ENCODE measurements around the gene KLHDC9. TPM values are rescaled to one million over a fixed set of nuclear protein-coding genes. Genes with fewer than 3 reads are reported as not detected.

The KLHDC9 gene
- polyA plus RNA-seq, 1 experiment, result 1.1 TPM

DNA sequence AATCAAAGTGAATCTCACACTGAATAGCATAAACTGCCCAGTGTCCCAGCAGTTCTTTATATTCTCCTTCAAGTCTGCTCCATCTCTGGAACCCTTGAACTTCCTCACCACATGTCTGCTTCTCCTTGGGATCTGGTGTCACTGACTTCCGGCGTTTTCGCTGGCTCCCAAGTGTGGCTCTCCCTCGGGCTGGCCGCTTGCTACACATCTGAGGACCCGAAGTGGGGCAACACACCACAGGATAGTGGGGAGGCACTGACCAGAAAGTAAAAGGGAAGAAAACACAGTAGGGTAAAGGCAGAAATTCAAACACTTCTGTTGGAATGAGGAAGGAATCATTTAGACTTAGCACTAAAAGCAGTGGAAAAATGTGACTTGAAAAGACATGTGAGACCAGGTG is 24.8 kb downstream of the KLHDC9 start:
- CTCF ChIA-PET, result interaction anchor here (1.0 kb wide), 1 partner anchor 25 kb away, joined by 3 read pairs; the partner anchor contains the start of gene KLHDC9
- TF ChIP-seq, protein P1, sequence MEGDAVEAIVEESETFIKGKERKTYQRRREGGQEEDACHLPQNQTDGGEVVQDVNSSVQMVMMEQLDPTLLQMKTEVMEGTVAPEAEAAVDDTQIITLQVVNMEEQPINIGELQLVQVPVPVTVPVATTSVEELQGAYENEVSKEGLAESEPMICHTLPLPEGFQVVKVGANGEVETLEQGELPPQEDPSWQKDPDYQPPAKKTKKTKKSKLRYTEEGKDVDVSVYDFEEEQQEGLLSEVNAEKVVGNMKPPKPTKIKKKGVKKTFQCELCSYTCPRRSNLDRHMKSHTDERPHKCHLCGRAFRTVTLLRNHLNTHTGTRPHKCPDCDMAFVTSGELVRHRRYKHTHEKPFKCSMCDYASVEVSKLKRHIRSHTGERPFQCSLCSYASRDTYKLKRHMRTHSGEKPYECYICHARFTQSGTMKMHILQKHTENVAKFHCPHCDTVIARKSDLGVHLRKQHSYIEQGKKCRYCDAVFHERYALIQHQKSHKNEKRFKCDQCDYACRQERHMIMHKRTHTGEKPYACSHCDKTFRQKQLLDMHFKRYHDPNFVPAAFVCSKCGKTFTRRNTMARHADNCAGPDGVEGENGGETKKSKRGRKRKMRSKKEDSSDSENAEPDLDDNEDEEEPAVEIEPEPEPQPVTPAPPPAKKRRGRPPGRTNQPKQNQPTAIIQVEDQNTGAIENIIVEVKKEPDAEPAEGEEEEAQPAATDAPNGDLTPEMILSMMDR (IDR thresholded peaks at IDR 0.05; ENCODE audit: low read depth, low read length), result no peak
- DNase-seq (ENCODE audit: low read depth, low spot score), result no peak
- Histone ChIP-seq H3K9me3 (ENCODE audit: control insufficient read depth, insufficient read depth, low read length) (no peaks in the 10 kb centered on the region), H3K27me3 (ENCODE audit: control insufficient read depth, insufficient read depth, low read length) (no peaks in the 10 kb centered on the region), H3K27ac (ENCODE audit: low read depth, low read length) (no peak overlapping the region), H3K4me3 (ENCODE audit: low read depth, low read length) (no peak overlapping the region)
- POLR2A ChIA-PET, result no interaction called here

DNA sequence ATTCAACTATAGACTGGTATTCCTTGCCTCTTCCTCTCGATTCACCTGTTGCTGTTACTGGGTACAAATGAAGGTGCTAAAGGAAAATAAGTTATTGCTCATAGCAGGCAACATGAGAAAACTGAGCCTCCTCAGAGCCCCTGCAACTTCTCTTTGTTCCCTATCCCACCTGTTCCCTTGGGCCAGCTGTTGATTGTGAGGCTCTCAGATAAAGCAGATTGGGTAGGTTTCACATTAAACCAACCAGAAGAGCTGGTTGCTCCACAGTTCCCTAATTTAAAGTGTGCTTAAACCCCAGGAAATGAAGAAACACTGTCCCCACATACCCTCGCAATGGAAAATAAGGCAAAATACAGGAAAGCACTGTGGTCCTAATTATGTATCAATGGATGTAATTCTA is 29.5 kb downstream of the KLHDC9 start:
- CTCF ChIA-PET, result interaction anchor here (1.5 kb wide), 1 partner anchor 131 kb away, joined by 3 read pairs; no protein-coding TSS in a partner anchor

GRCh38 chr1:161128591-161129420 is 30.6 kb downstream of the KLHDC9 start:
- Histone ChIP-seq H3K27me3 (ENCODE audit: control insufficient read depth, insufficient read depth, low read length) (no peaks in the 10 kb centered on the region), H3K27ac (ENCODE audit: low read depth, low read length) (no peak overlapping the region), H3K9me3 (ENCODE audit: control insufficient read depth, insufficient read depth, low read length) (no peaks in the 10 kb centered on the region), H3K4me3 (ENCODE audit: low read depth, low read length) (no peak overlapping the region)
- POLR2A ChIA-PET, result no interaction called here
- no peak for DNase-seq (ENCODE audit: low read depth, low spot score)
- CTCF ChIA-PET, result interaction anchor here (1.3 to 1.5 kb wide), 2 partner anchors 27 to 132 kb away, joined by 3 read pairs; no protein-coding TSS in a partner anchor
- TF ChIP-seq, protein P1 (IDR thresholded peaks at IDR 0.05; ENCODE audit: low read depth, low read length), result no peak

More for the DNA sequence above, 29.5 kb downstream of the KLHDC9 start:
- no peaks in the 10 kb centered on the region for H3K27me3 ChIP-seq (ENCODE audit: control insufficient read depth, insufficient read depth, low read length)
- TF ChIP-seq, protein P1 (IDR thresholded peaks at IDR 0.05; ENCODE audit: low read depth, low read length), result no peak
- no peak for DNase-seq (ENCODE audit: low read depth, low spot score)
- H3K9me3 ChIP-seq (ENCODE audit: control insufficient read depth, insufficient read depth, low read length), result no peaks in the 10 kb centered on the region
- POLR2A ChIA-PET, result interaction anchor here (1.6 kb wide), 1 partner anchor 10 kb away, joined by 7 read pairs; the partner anchor contains the start of genes NIT1 and PFDN2
- no peak overlapping the region for H3K4me3 ChIP-seq (ENCODE audit: low read depth, low read length)
- H3K27ac ChIP-seq (ENCODE audit: low read depth, low read length), result no peak overlapping the region

DNA sequence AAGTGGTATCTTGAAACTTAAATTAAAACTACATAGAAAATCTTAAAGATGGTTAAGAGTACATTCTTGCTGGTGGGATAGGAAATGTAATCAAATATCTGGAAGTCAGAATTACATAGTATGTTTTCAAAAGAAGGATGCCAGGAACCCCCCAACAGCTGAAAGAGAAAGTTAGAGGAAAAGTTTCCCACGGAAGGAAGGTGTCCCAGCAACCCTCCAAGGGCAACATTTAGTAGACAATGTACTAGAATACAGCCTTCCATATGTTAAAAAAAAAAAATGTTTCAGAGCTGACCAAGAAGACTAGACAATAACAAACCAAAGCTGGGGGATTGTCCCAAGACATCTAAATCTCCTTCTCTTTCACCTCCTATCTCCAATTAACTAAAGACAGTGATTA is 32.1 kb downstream of the KLHDC9 start:
- POLR2A ChIA-PET, result no interaction called here
- H3K27ac ChIP-seq (ENCODE audit: low read depth, low read length), result no peak overlapping the region
- H3K9me3 ChIP-seq (ENCODE audit: control insufficient read depth, insufficient read depth, low read length), result no peaks in the 10 kb centered on the region
- no peak overlapping the region for H3K4me3 ChIP-seq (ENCODE audit: low read depth, low read length)
- no peaks in the 10 kb centered on the region for H3K27me3 ChIP-seq (ENCODE audit: control insufficient read depth, insufficient read depth, low read length)
- no peak for DNase-seq (ENCODE audit: low read depth, low spot score)
- TF ChIP-seq, protein P1 (IDR thresholded peaks at IDR 0.05; ENCODE audit: low read depth, low read length), result no peak
- CTCF ChIA-PET, result interaction anchor here (0.8 to 1.4 kb wide), 2 partner anchors 10 to 133 kb away, joined by 3 to 4 read pairs; no protein-coding TSS in a partner anchor
